Left colon (tissue), 2 donors: ENCODE data around the gene RESF1. TPM values are rescaled to one million over a fixed set of nuclear protein-coding genes. Genes with fewer than 3 reads are reported as not detected.

Experiments used
- ATAC-seq: fragments of 200-7000 bp; cut with Tn5 transposase; one replicate; pipeline ENCODE4 v1.9.1; 2020; ENCODE audit warnings: mild to moderate bottlenecking, moderate library complexity
- DNase-seq, 2 donors: peaks; one replicate each; pipeline ENCODE4 v3.0.0-alpha.2; 2020
- intact Hi-C, 2 donors: fragments of 100-400 bp; cut with DNase I in 1 of 2; cut with micrococcal nuclease in 1 of 2; formaldehyde crosslinking; loops; one replicate each; pipeline versions ENCODE4 v1.11.2 to v1.14.0; 2022; cut with DNase I, micrococcal nuclease
- total RNA-seq, 2 donors: library from RNA; stranded (reverse); fragmentation: NEBNext Ultra II Directional; extraction: Animal tissue kit (Norgen Biotek cat#: 25700); gene quantifications; one replicate each; pipeline ENCODE4 v1.2.1, GENCODE V29; 2021
- donor health status: DM: no; HTN: no; CAD: no.
- donor health status: DM: yes; HTN: yes; CAD: no.

RESF1 gene
- total RNA-seq, 2 donors from 2014 or later = 27.7 to 38.2 TPM

- ATAC-seq (no peak), DNase-seq (no peak)
- intact Hi-C loops = no loop called here
Measured at GRCh38 chr12:32002848-32003493, 43.8 kb downstream of the RESF1 start.

- DNase-seq = no peak
- ATAC-seq = no peak
- intact Hi-C loops = no loop called here
Measured at GRCh38 chr12:32003654-32004053, 44.4 kb downstream of the RESF1 start.

- intact Hi-C loops = no loop called here
- no peak for ATAC-seq
Measured at GRCh38 chr12:32005496-32006125, 46.4 kb downstream of the RESF1 start.

More at GRCh38 chr12:32005496-32006125, 46.4 kb downstream of the RESF1 start:
- no peak for DNase-seq

Other genes starting within 250 kb of the RESF1 start
- gene AMN1, start 230.4 kb upstream of the RESF1 start, total RNA-seq = 1 to 10 TPM; 3.0 to 6.8 TPM
- gene BICD1, start 147.4 kb downstream of the RESF1 start, total RNA-seq = 1 to 10 TPM; 3.0 to 5.0 TPM